22Rv1 (cell line): ENCODE measurements around the gene ZBTB20.

Experiments used
- H3K27ac ChIP-seq: fragments of 450-650 bp; 2 replicates; pipeline ENCODE4 v1.5.1; 2017
- CTCF ChIP-seq: fragments of 450-650 bp; IDR thresholded peaks from 2 replicates; pipeline ENCODE4 v1.5.1; 2017; ENCODE audit warnings: mild to moderate bottlenecking
- ZFX ChIP-seq: fragments of 450-650 bp; IDR thresholded peaks from 2 replicates; pipeline ENCODE4 v1.6.1; 2017; ENCODE audit warnings: antibody characterized with exemption, borderline replicate concordance

Gene ZBTB20

GRCh38 chr3:114572364-114573062 is 574.6 kb downstream of the ZBTB20 start:
- no peak overlapping the region for H3K27ac ChIP-seq
- TF ChIP-seq CTCF (no peak), ZFX (no peak)

- TF ChIP-seq CTCF, result no peak
- TF ChIP-seq ZFX, result no peak
- H3K27ac ChIP-seq, result no peak overlapping the region
Measured at GRCh38 chr3:114571363-114571762, 575.7 kb downstream of the ZBTB20 start.

- TF ChIP-seq CTCF (no peak), ZFX (no peak)
- H3K27ac ChIP-seq, result no peak overlapping the region
Measured at GRCh38 chr3:114569186-114569585, 577.9 kb downstream of the ZBTB20 start.

GRCh38 chr3:114567771-114568170 is 579.3 kb downstream of the ZBTB20 start:
- no peak for TF ChIP-seq ZFX
- TF ChIP-seq CTCF, result no peak
- no peak overlapping the region for H3K27ac ChIP-seq

- TF ChIP-seq ZFX (no peak), CTCF (no peak)
Measured at GRCh38 chr3:114566767-114567166, 580.3 kb downstream of the ZBTB20 start.

GRCh38 chr3:114566162-114566755 is 580.8 kb downstream of the ZBTB20 start:
- no peak for TF ChIP-seq CTCF
- TF ChIP-seq ZFX, result no peak
- no peak overlapping the region for H3K27ac ChIP-seq

More at GRCh38 chr3:114566767-114567166, 580.3 kb downstream of the ZBTB20 start:
- no peak overlapping the region for H3K27ac ChIP-seq

- no peak for TF ChIP-seq ZFX
- TF ChIP-seq CTCF, result no peak
- H3K27ac ChIP-seq, result no peak overlapping the region
Measured at GRCh38 chr3:114565216-114565615, 581.9 kb downstream of the ZBTB20 start.
